ENCODE results near the gene FARS2. TPM values are rescaled to one million over a fixed set of nuclear protein-coding genes. Genes with fewer than 3 reads are reported as not detected.

FARS2 gene
- total RNA-seq, 1 experiment from 2014 or later = 13.8 TPM

DNA sequence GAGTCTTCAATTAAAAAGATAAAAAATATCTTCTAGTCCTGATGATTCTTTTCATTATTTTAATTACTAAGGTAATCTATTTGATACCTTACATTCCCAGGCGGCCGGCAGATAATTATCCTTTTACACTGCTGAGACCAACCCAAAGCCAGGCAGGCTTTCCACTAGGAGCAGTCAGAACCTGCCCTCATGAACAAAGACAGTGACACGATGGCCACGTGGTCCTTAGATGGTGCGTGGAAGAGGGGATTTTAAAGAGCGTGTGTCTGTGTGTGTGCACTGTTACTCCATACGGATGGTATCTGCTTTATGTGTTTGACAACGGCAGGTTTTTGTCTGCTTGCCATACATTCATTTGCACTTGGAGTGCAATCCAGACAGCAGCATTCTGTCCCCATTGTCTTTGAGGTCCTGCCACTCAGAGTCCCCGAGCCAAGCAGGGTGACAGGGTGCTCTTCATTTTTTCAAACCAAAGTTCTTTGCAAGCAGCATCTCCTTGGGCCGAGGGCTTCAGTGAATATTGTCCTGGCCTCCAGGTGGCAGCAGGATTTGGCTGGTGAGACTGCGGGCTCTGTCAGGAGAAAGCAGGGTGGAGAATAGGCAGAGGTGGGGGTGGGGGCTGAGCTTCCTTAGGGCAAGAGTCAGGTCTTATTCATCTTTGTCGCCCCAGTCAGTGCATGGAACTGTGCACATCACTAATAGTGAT lies 484.9 kb downstream of the FARS2 start:
- Histone ChIP-seq H3K4me1 (ENCODE audit: control insufficient read depth in 1 of 2, insufficient read depth in 2 of 2, low read length in 2 of 2) (no peaks in the 10 kb centered on the region), H2AFZ (ENCODE audit: low read depth, low read length, poor library complexity, severe bottlenecking) (no peak overlapping the region), H3K27ac (ENCODE audit: low read depth, low read length) (no peak overlapping the region), H3K9ac (ENCODE audit: low read length) (no peak overlapping the region), H4K20me1 (ENCODE audit: insufficient read depth) (no peaks in the 10 kb centered on the region), H3K4me3 (replicated peaks in 1 of 2; ENCODE audit: low read depth in 1 of 2, low read length in 2 of 2) (no peak overlapping the region), H3K9me2 (ENCODE audit: insufficient read depth) (no peaks in the 10 kb centered on the region), H3K4me2 (ENCODE audit: low read length) (no peak overlapping the region), H3K9me3 (ENCODE audit: control insufficient read depth in 1 of 2, insufficient read depth in 1 of 2, low read depth in 1 of 2, low read length in 2 of 2) (no peaks in the 10 kb centered on the region), H3K27me3 (ENCODE audit: insufficient read depth, low read length) (no peaks in the 10 kb centered on the region), H3K36me3 (ENCODE audit: control insufficient read depth in 1 of 2, insufficient read depth in 2 of 2, low read length in 2 of 2) (no peaks in the 10 kb centered on the region), H3K79me2 (ENCODE audit: insufficient read depth, low read length) (no peaks in the 10 kb centered on the region)
- intact Hi-C loops (cut with micrococcal nuclease) = no loop called here
- TF ChIP-seq CTCF (IDR thresholded peaks at IDR 0.05 in 2 of 3, conservative IDR thresholded peaks at IDR 0.05 in 1 of 3; ENCODE audit: borderline replicate concordance in 1 of 3, insufficient read depth in 1 of 3, low read depth in 2 of 3, low read length in 2 of 3) (peak; percentile 36 to 46 (median 40); a peak in 5 of 6 replicates), TCF7L2 (IDR thresholded peaks at IDR 0.05; ENCODE audit: borderline replicate concordance, extremely low read depth, insufficient read depth, insufficient read length) (no peak), ELF1 (IDR thresholded peaks at IDR 0.05; ENCODE audit: borderline replicate concordance, low read depth) (no peak), RAD21 (IDR thresholded peaks at IDR 0.05; ENCODE audit: low read depth) (peak; percentile 51; the same call in 1 of the 2 replicates), EGR1 (IDR thresholded peaks at IDR 0.05; ENCODE audit: low read depth) (no peak), JUND (IDR thresholded peaks at IDR 0.05) (no peak), REST (IDR thresholded peaks at IDR 0.05; ENCODE audit: low read depth) (no peak)
- TF ChIP-seq, protein P1, sequence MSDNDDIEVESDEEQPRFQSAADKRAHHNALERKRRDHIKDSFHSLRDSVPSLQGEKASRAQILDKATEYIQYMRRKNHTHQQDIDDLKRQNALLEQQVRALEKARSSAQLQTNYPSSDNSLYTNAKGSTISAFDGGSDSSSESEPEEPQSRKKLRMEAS (IDR thresholded peaks at IDR 0.05) = no peak
- BruUV-seq (replicated peaks) = no TSS peak
- CTCF ChIA-PET = no interaction called here
- ATAC-seq = peak; percentile 72
- POLR2A ChIA-PET = no interaction called here
- no peak for DNase-seq (ENCODE audit: low read depth, low spot score)
- RAD21 ChIA-PET (ENCODE audit: low non-redundant PET in 1 of 2, low total read pairs in 2 of 2, uncharacterized antibody in 2 of 2, unreplicated experiment in 2 of 2) = no interaction called here

All from HCT116 (cell line).